Heart left ventricle (tissue), 16 donors: ENCODE data around the gene BTG1. TPM values are rescaled to one million over a fixed set of nuclear protein-coding genes. Genes with fewer than 3 reads are reported as not detected.

Experiments used
- ATAC-seq, 4 donors: fragments of 200-7000 bp; cut with Tn5 transposase; one replicate each; pipeline ENCODE4 v1.9.1; 2020 to 2022; ENCODE audit warnings: moderate library complexity in 4 of 4, mild to moderate bottlenecking in 3 of 4, moderate number of reproducible peaks in 1 of 4
- DNase-seq, 5 donors: peaks; one replicate each; pipeline ENCODE4 v3.0.0-alpha.2; 2020
- H3K27ac ChIP-seq, 12 donors: fragments of 200-600 bp; sonication (generic) in 4 of 12; one replicate each; pipeline versions ENCODE4 v1.5.0 to v1.8.0; 2016 to 2022; ENCODE audit warnings: mild to moderate bottlenecking in 2 of 12
- H3K27me3 ChIP-seq, 9 donors: fragments of 200-600 bp; sonication (generic) in 2 of 9; one replicate each; pipeline versions ENCODE4 v1.5.1 to v1.8.0; 2016 to 2022; ENCODE audit warnings: mild to moderate bottlenecking in 3 of 9
- H3K36me3 ChIP-seq, 9 donors: fragments of 200-600 bp; sonication (generic) in 2 of 9; one replicate each; pipeline versions ENCODE4 v1.5.0 to v1.8.0; 2018 to 2022; ENCODE audit warnings: mild to moderate bottlenecking in 2 of 9
- H3K4me1 ChIP-seq, 12 donors: fragments of 200-600 bp; sonication (generic) in 4 of 12; one replicate each; pipeline versions ENCODE4 v1.5.0 to v1.8.0; 2016 to 2022; ENCODE audit warnings: mild to moderate bottlenecking in 3 of 12
- H3K4me3 ChIP-seq, 12 donors: fragments of 200-600 bp; sonication (generic) in 4 of 12; one replicate each; pipeline versions ENCODE4 v1.5.0 to v1.8.0; 2017 to 2022; ENCODE audit warnings: mild to moderate bottlenecking in 9 of 12, moderate library complexity in 4 of 12
- H3K9me3 ChIP-seq, 12 donors: fragments of 200-600 bp; sonication (generic) in 4 of 12; one replicate each; pipeline versions ENCODE4 v1.5.0 to v1.8.0; 2016 to 2022; ENCODE audit warnings: mild to moderate bottlenecking in 1 of 12
- CTCF ChIP-seq, 12 donors: fragments of 200-600 bp; sonication (generic) in 4 of 12; IDR thresholded peaks; one replicate each; pipeline versions ENCODE4 v1.5.0 to v1.8.0; 2018 to 2022; ENCODE audit warnings: antibody characterized with exemption in 12 of 12, mild to moderate bottlenecking in 5 of 12
- POLR2A ChIP-seq, 2 donors: fragments of 450-650 bp; IDR thresholded peaks; one replicate each; pipeline ENCODE4 v1.6.1; 2017; ENCODE audit warnings: antibody characterized with exemption in 2 of 2, mild to moderate bottlenecking in 2 of 2, moderate library complexity in 2 of 2
- WGBS, 4 donors: extraction: QIAGEN DNeasy Blood & Tissue Kit in 2 of 4; methylation state at CpG; one replicate each; pipeline versions ENCODE4 v1.1.5 to v1.1.7; 2013 to 2018; 5-methylcytosine and 5-hydroxymethylcytosine counted together
- intact Hi-C, 10 donors: fragments of 100-400 bp; cut with DNase I; formaldehyde crosslinking; loops; one replicate each; pipeline versions ENCODE4 v1.11.1 to v1.14.2; 2022
- polyA plus RNA-seq, 2 donors: library from polyadenylated mRNA; stranded (reverse); fragments of 200-250 nt; gene quantifications; one replicate each; pipeline ENCODE4 v1.2.3, GENCODE V29; 2013
- total RNA-seq, 9 donors: library from RNA; depleted of rRNA in 2 of 9; stranded (reverse); fragments of >200 nt in 2 of 9; fragmentation: NEBNext Ultra II Directional in 3 of 9; extraction: Animal tissue kit (Norgen Biotek cat#: 25700) in 3 of 9; gene quantifications; one replicate each; pipeline versions ENCODE4 v1.1.0 to v1.2.4, GENCODE V29; 2016 to 2023
- donor health status: ischemic (EF 13 %, LVEDD 7.1; RV severe dilation, severe dysfunction).
- donor health status: healthy with polysubstance abuse.
- donor health status: DM: no; HTN: yes; CAD: no.
- donor health status: DM: no; HTN: no; CAD: no.
- donor health status: ischemic (EF 25% LVEDD 6.9; RV normal size, moderate dysfunction).
- donor health status: ischemic (EF 25% LVEDD 5.7; RV mildly dilated, moderate dysfunction).
- donor health status: healthy.
- donor health status: DM: yes; HTN: yes; CAD: no.
- donor health status: ischemic (EF 35%, LVEDD 5.7; RV mildly dilated, moderate dysfunction).
- donor health status: nonischemic (EF 11% LVEDD 7.7; RV severe dilation, severe dysfunction).
- donor health status: DM: yes; HTN: yes; CAD: no.
- donor health status: PGD.
- donor health status: ischemic (EF 29% LVEDD 5.4; RV normal size, mild dysfunction).
- donor health status: nonischemic (EF 23%, LVEDD 6.1; RV moderate dilation, normal function).

Gene BTG1
- total and polyA plus RNA-seq, 11 donors = 20.5 to 120 (median 56.3) TPM

- H3K4me1 ChIP-seq = peaks cover 0 to 8% (median 0%) of the 10 kb centered on the region in 12 donors
- TF ChIP-seq CTCF (IDR thresholded peaks at IDR 0.05) (no peak), POLR2A (IDR thresholded peaks at IDR 0.05) (no peak)
- intact Hi-C loops = no loop called here
- no peaks in the 10 kb centered on the region for H3K27me3 ChIP-seq
- no peaks in the 10 kb centered on the region for H3K36me3 ChIP-seq
- H3K27ac ChIP-seq = no peak overlapping the region
- ATAC-seq (no peak), DNase-seq (no peak)
- peaks cover 0 to 10% (median 0%) of the 10 kb centered on the region in 12 donors for H3K9me3 ChIP-seq
- H3K4me3 ChIP-seq = no peak overlapping the region
- WGBS, 4 donors = 84 to 90% (median 88%) methylated on average over 2 of the region's 2 CpGs
Measured at GRCh38 chr12:92186038-92186470, 40.4 kb upstream of the BTG1 start.

GRCh38 chr12:92185052-92185451 is 39.4 kb upstream of the BTG1 start:
- Histone ChIP-seq H3K9me3 (peaks cover 0 to 10% (median 0%) of the 10 kb centered on the region in 12 donors), H3K27me3 (no peaks in the 10 kb centered on the region), H3K4me3 (no peak overlapping the region), H3K36me3 (no peaks in the 10 kb centered on the region), H3K4me1 (no peaks in the 10 kb centered on the region), H3K27ac (peak overlapping the region in 1 of 12 donors; percentile 12)
- intact Hi-C loops = no loop called here
- no peak for DNase-seq
- ATAC-seq = no peak
- no peak for TF ChIP-seq CTCF (IDR thresholded peaks at IDR 0.05)
- no peak for TF ChIP-seq POLR2A (IDR thresholded peaks at IDR 0.05)

DNA sequence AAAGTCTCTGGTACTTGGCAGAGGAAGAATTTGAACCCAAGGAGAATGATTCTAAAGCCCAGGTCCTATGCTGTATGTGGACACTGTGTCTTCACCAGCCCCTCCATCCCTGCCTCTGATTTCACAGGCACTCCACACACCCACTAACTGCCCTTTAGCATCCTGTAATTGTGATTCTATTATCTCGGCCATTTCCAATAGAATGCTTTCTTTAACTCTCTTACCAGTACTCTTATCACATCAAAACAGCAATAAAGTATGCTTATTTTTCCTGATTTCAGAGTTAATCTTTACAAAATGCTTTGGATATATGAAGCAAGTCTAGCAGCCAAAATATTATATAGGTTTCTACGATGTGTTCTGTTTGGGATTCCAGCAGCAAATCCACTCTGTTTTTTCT is 37.9 kb upstream of the BTG1 start:
- WGBS, 4 donors = 73 to 90% (median 76%) methylated on average over 2 of the region's 2 CpGs
- H3K4me3 ChIP-seq = no peak overlapping the region
- intact Hi-C loops = no loop called here
- no peak for DNase-seq
- no peaks in the 10 kb centered on the region for H3K36me3 ChIP-seq
- TF ChIP-seq POLR2A (IDR thresholded peaks at IDR 0.05) = no peak
- no peak for TF ChIP-seq CTCF (IDR thresholded peaks at IDR 0.05)
- no peaks in the 10 kb centered on the region for H3K27me3 ChIP-seq
- no peaks in the 10 kb centered on the region for H3K4me1 ChIP-seq
- H3K9me3 ChIP-seq = peaks cover 0 to 10% (median 0%) of the 10 kb centered on the region in 12 donors
- no peak overlapping the region for H3K27ac ChIP-seq
- no peak for ATAC-seq

DNA sequence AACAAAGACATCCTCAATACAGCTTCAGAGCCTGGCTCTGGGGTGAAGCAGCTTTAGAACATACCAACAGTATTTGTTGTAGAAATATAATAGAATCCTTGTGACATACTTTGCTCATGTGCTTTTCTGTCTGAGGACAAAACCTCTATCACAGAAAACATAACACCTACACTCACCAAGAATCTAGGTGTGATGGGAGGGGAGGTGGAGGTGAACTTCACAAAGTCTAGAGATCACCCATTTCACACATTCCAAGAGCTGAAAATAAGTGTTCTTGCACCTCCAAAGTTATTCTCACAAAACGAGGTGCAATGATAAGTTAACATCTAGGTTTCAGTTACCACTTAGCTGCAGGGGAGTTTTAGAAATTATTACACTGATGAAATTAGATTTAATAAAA is 32.7 kb upstream of the BTG1 start:
- DNase-seq (no peak), ATAC-seq (no peak)
- intact Hi-C loops = no loop called here
- no peaks in the 10 kb centered on the region for H3K36me3 ChIP-seq
- 86 to 99% (median 92%) methylated on average over 1 of the region's 1 CpG for WGBS, 4 donors
- H3K9me3 ChIP-seq = no peaks in the 10 kb centered on the region
- H3K27ac ChIP-seq = no peak overlapping the region
- no peaks in the 10 kb centered on the region for H3K4me1 ChIP-seq
- H3K4me3 ChIP-seq = no peak overlapping the region
- H3K27me3 ChIP-seq = no peaks in the 10 kb centered on the region
- TF ChIP-seq POLR2A (IDR thresholded peaks at IDR 0.05) = no peak
- no peak for TF ChIP-seq CTCF (IDR thresholded peaks at IDR 0.05)
